HepG2 (cell line): ENCODE data around the gene DCLRE1B. TPM values are rescaled to one million over a fixed set of nuclear protein-coding genes. Genes with fewer than 3 reads are reported as not detected.

Experiments
- ATAC-seq: fragments of 200-7000 bp; cut with Tn5 transposase; 3 replicates; pipeline ENCODE4 v1.9.1; 2020; ENCODE audit warnings: mild to moderate bottlenecking, moderate library complexity
- BruUV-seq: library from RNA; stranded (reverse); fragments of 400-500 nt; replicated peaks from 2 replicates; lab custom pipeline; 2021; lab: Mats Ljungman, UMichigan
- CTCF ChIA-PET: fragments of 300-600 bp; formaldehyde crosslinking; extraction: SDS; loops from one replicate; lab custom pipeline; 2021; ENCODE audit warnings: low total read pairs, inconsistent platforms, low intra/inter-chr PET ratio; lab: Yijun Ruan, JAX
- POLR2A ChIA-PET: fragments of 350-600 bp; sonication (Branson Sonifier 250); formaldehyde crosslinking; loops from one replicate; lab custom pipeline; 2020; ENCODE audit warnings: antibody characterized with exemption, inconsistent platforms; lab: Yijun Ruan, JAX
- DNase-seq: peaks from one replicate; pipeline ENCODE4 v3.0.0-alpha.2; 2015; ENCODE audit warnings: low spot score
- FAIRE-seq: peaks from 3 replicates; lab custom pipeline; 2011; peaks lifted over from hg19 to GRCh38; lab: Jason Lieb, UNC
- H2AFZ ChIP-seq: one replicate; pipeline ENCODE4 v1.6.1; 2011; ENCODE audit warnings: low read length, inconsistent platforms
- H3K27ac ChIP-seq: fragments of 300-600 bp; 3 replicates; pipeline ENCODE4 v1.8.0; 2011; ENCODE audit warnings: mixed run types, mild to moderate bottlenecking, mixed read lengths, low read length, inconsistent platforms; ENCODE audit not compliant: insufficient read depth; ENCODE audit errors: extremely low read length
- H3K27me3 ChIP-seq, 2 experiments: fragments of 200-600 bp in 1 of 2; 2 replicates in 1 of 2; 3 replicates in 1 of 2; pipeline versions ENCODE4 v1.6.0 to v1.8.0; 2011; ENCODE audit warnings: low read length in 2 of 2, mild to moderate bottlenecking in 2 of 2, moderate library complexity in 2 of 2, inconsistent platforms in 1 of 2; ENCODE audit not compliant: insufficient read depth in 2 of 2, control insufficient read depth in 1 of 2
- H3K36me3 ChIP-seq, 2 experiments: fragments of 200-600 bp in 1 of 2; replicated peaks in 1 of 2; 2 replicates in 1 of 2; 3 replicates in 1 of 2; pipeline versions ENCODE4 v1.5.1 to v1.8.0; 2011; ENCODE audit warnings: low read length in 2 of 2, inconsistent platforms in 1 of 2; ENCODE audit not compliant: insufficient read depth in 2 of 2, control insufficient read depth in 1 of 2
- H3K4me1 ChIP-seq: 2 replicates; pipeline ENCODE4 v1.5.1; 2012; ENCODE audit warnings: low read length, inconsistent platforms; ENCODE audit not compliant: insufficient read depth
- H3K4me2 ChIP-seq: 2 replicates; pipeline ENCODE4 v1.6.0; 2011; ENCODE audit warnings: low read depth, low read length, inconsistent platforms
- H3K4me3 ChIP-seq, 3 experiments: fragments of 200-600 bp in 1 of 3; sonication (generic), shearing (Covaris generic) in 1 of 3; replicated peaks in 1 of 3; 2 replicates each; pipeline ENCODE4 v1.5.1; 2011 to 2016; ENCODE audit warnings: low read length in 3 of 3, inconsistent platforms in 2 of 3, low read depth in 2 of 3, mild to moderate bottlenecking in 2 of 3, control low read depth in 1 of 3, mixed read lengths in 1 of 3; ENCODE audit not compliant: insufficient read depth in 1 of 3
- H3K79me2 ChIP-seq: one replicate; pipeline ENCODE4 v1.6.1; 2011; ENCODE audit warnings: low read length, inconsistent platforms; ENCODE audit not compliant: insufficient read depth
- H3K9ac ChIP-seq: 2 replicates; pipeline ENCODE4 v1.6.0; 2011; ENCODE audit warnings: mild to moderate bottlenecking, low read depth, low read length, inconsistent platforms; ENCODE audit not compliant: insufficient read depth
- H3K9me3 ChIP-seq: 2 replicates; pipeline ENCODE4 v1.5.1; 2012; ENCODE audit warnings: mild to moderate bottlenecking, low read length
- H4K20me1 ChIP-seq: 2 replicates; pipeline ENCODE4 v1.6.0; 2011; ENCODE audit warnings: inconsistent platforms, mild to moderate bottlenecking, low read length, moderate library complexity; ENCODE audit not compliant: insufficient read depth
- FOXP1 ChIP-seq, 2 experiments: fragments of 450-650 bp in 1 of 2; IDR thresholded peaks; 2 replicates each; pipeline ENCODE4 v1.6.1; 2017 to 2018; ENCODE audit warnings: antibody characterized with exemption in 1 of 2
- NFATC3 ChIP-seq: sonication (generic); formaldehyde crosslinking; IDR thresholded peaks from 2 replicates; pipeline ENCODE4 v1.5.1; 2020; ENCODE audit warnings: mild to moderate bottlenecking, missing genetic modification reagents
- NFIB ChIP-seq: sonication (generic); formaldehyde crosslinking; IDR thresholded peaks from 2 replicates; pipeline ENCODE4 v1.9.0; 2021; ENCODE audit warnings: missing genetic modification reagents, mild to moderate bottlenecking, borderline replicate concordance
- NR2F1 ChIP-seq, 2 experiments: fragments of 450-650 bp in 1 of 2; formaldehyde crosslinking in 1 of 2; IDR thresholded peaks; 2 replicates each; pipeline versions ENCODE4 v1.5.0 to v1.6.1; 2016 to 2020; ENCODE audit warnings: mild to moderate bottlenecking in 1 of 2, missing compliant biosample characterization in 1 of 2, missing genetic modification reagents in 1 of 2, moderate library complexity in 1 of 2
- RFXANK ChIP-seq: IDR thresholded peaks from 2 replicates; pipeline ENCODE4 v1.6.1; 2016
- SP2 ChIP-seq: sonication (generic); formaldehyde crosslinking; IDR thresholded peaks from 2 replicates; pipeline ENCODE4 v1.5.1; 2020; ENCODE audit warnings: mild to moderate bottlenecking, missing genetic modification reagents
- SRSF9 ChIP-seq: fragments of 200-400 bp; formaldehyde crosslinking; IDR thresholded peaks from 2 replicates; pipeline ENCODE4 v1.6.1; 2018; ENCODE audit warnings: borderline replicate concordance, mild to moderate bottlenecking, low read depth, low read length; ENCODE audit not compliant: insufficient read depth, poor library complexity, severe bottlenecking
- TRIM24 ChIP-seq: sonication (generic); formaldehyde crosslinking; IDR thresholded peaks from 2 replicates; pipeline ENCODE4 v1.8.0; 2022; ENCODE audit warnings: mild to moderate bottlenecking, missing genetic modification reagents
- ZNF792 ChIP-seq: IDR thresholded peaks from 2 replicates; pipeline ENCODE4 v1.6.1; 2016
- WGBS: methylation state at CpG from one replicate; pipeline ENCODE4 v1.1.6; 2017; ENCODE audit warnings: low lambda C conversion rate; 5-methylcytosine and 5-hydroxymethylcytosine counted together
- in situ Hi-C: cut with HindIII; loops from 2 replicates; pipeline ENCODE4 v1.10.0; 2017; ENCODE audit warnings: low pct_unique_long_range_greater_than_20kb; ENCODE audit not compliant: extremely low pct_ligation_motif_present
- intact Hi-C: fragments of 100-400 bp; cut with micrococcal nuclease; formaldehyde crosslinking; loops from one replicate; pipeline ENCODE4 v1.10.0; 2022; ENCODE audit not compliant: unreplicated experiment
- polyA plus RNA-seq, 8 experiments: library from polyadenylated mRNA; depleted of rRNA in 3 of 8; stranded (reverse) in 7 of 8; unstranded in 1 of 8; fragments of >200 nt; fragmentation: Illumina TruSeq in 4 of 8; extraction: Trizol in 4 of 8; gene quantifications; 2 replicates each; pipeline versions ENCODE4 v1.2.1 to v1.2.3, GENCODE V29; 2011 to 2016; ENCODE audit warnings: low read depth in 4 of 8, missing spikeins in 1 of 8, mixed read lengths in 1 of 8; ENCODE audit not compliant: insufficient read depth in 1 of 8
- total RNA-seq, 5 experiments: library from RNA; depleted of rRNA; stranded (reverse); fragments of >200 nt; fragmentation: Illumina TruSeq; extraction: Trizol; gene quantifications; 2 replicates each; pipeline ENCODE4 v1.2.3, GENCODE V29; 2016; ENCODE audit warnings: low read depth in 1 of 5
- TF ChIP-seq, protein P1 (sequence below): sonication (generic); formaldehyde crosslinking; conservative IDR thresholded peaks from 2 replicates; pipeline ENCODE4 v1.8.0; 2022; ENCODE audit warnings: missing genetic modification reagents

Gene DCLRE1B
- total and polyA plus RNA-seq, 2 of the 13 experiments (the other 11 are each of a cell fraction or from before 2014, with no cell fraction given) = 2.7 to 8.0 TPM

DNA sequence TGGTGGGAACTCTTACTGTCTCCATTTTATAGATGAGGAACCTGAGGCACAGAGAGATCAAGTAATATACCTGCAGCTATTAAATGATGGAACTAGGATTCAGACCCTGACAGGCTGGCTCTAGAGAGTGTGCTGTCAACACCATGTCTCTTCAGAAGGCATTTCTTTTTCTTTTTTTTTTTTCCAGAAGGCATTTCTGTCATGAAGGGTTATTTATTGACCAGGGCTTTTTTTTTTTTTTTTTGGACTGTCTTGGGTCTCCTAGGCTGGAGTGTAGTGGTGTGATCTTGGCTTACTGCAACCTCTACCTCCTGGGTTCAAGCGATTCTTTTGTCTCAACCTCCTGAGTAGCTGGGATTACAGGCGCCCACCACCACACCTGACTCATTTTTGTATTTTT is 46.6 kb downstream of the DCLRE1B start:
- intact Hi-C loops = no loop called here
- Histone ChIP-seq H3K79me2 (peaks cover 40% of the 10 kb centered on the region), H3K9me3 (no peaks in the 10 kb centered on the region), H3K27me3 (no peaks in the 10 kb centered on the region), H3K4me1 (peaks cover 34% of the 10 kb centered on the region), H3K9ac (no peak overlapping the region), H4K20me1 (peaks cover 8% of the 10 kb centered on the region; the same call in 1 of the 2 replicates), H3K27ac (no peak overlapping the region), H2AFZ (no peak overlapping the region), H3K36me3 (peaks cover 4 to 28% of the 10 kb centered on the region in 2 experiments; a peak in 3 of 5 replicates), H3K4me3 (no peak overlapping the region), H3K4me2 (no peak overlapping the region)
- POLR2A ChIA-PET = interaction anchor here (1.2 kb wide), 1 partner anchor 139 kb away, joined by 3 read pairs; the partner anchor contains the start of gene RSBN1
- no TSS peak for BruUV-seq
- 100% methylated on average over 2 of the region's 2 CpGs for WGBS
- no peak for ATAC-seq
- no peak for DNase-seq
- CTCF ChIA-PET = no interaction called here
- in situ Hi-C loops = no loop called here
- FAIRE-seq = no peak
- TF ChIP-seq NFATC3 (CRISPR knock-in tag) (no peak), ZNF792 (no peak), NFIB (CRISPR knock-in tag) (no peak), NR2F1 (CRISPR knock-in tag; IDR thresholded peaks at IDR 0.05) (no peak), RFXANK (CRISPR knock-in tag) (no peak), SRSF9 (no peak), FOXP1 (IDR thresholded peaks at IDR 0.05) (no peak), FOXP1 (CRISPR knock-in tag; IDR thresholded peaks at IDR 0.05) (no peak), TRIM24 (no peak), SP2 (CRISPR knock-in tag) (no peak)
- TF ChIP-seq, protein P1, sequence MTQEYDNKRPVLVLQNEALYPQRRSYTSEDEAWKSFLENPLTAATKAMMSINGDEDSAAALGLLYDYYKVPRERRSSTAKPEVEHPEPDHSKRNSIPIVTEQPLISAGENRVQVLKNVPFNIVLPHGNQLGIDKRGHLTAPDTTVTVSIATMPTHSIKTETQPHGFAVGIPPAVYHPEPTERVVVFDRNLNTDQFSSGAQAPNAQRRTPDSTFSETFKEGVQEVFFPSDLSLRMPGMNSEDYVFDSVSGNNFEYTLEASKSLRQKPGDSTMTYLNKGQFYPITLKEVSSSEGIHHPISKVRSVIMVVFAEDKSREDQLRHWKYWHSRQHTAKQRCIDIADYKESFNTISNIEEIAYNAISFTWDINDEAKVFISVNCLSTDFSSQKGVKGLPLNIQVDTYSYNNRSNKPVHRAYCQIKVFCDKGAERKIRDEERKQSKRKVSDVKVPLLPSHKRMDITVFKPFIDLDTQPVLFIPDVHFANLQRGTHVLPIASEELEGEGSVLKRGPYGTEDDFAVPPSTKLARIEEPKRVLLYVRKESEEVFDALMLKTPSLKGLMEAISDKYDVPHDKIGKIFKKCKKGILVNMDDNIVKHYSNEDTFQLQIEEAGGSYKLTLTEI (CRISPR knock-in tag) = no peak
